Activated T-cell treated with anti-CD3 and anti-CD28 coated beads, Interleukin-2, amount 50 U/mL, for 4 hours (primary cell): Measurements from ENCODE around the gene SPATA25. TPM values are rescaled to one million over a fixed set of nuclear protein-coding genes. Genes with fewer than 3 reads are reported as not detected.

ENCODE experiments used
- ATAC-seq, 2 donors: fragments of 200-7000 bp; cut with Tn5 transposase; one replicate each; pipeline ENCODE4 v1.10.0; 2021
- DNase-seq: peaks from one replicate; pipeline ENCODE4 v3.0.0-alpha.2; 2020
- H3K27me3 Mint-ChIP-seq: one replicate; pipeline ENCODE4 v1.8.0; 2021; ENCODE audit warnings: low read depth, mixed read lengths
- H3K36me3 Mint-ChIP-seq: one replicate; pipeline ENCODE4 v1.8.0; 2022; ENCODE audit warnings: mixed read lengths; ENCODE audit not compliant: insufficient read depth
- H3K4me1 Mint-ChIP-seq: one replicate; pipeline ENCODE4 v1.8.0; 2021; ENCODE audit warnings: low read depth, mixed read lengths
- H3K4me3 Mint-ChIP-seq: one replicate; pipeline ENCODE4 v1.8.0; 2021; ENCODE audit warnings: mild to moderate bottlenecking, moderate library complexity, mixed read lengths
- H3K9me3 Mint-ChIP-seq: one replicate; pipeline ENCODE4 v1.8.0; 2021; ENCODE audit warnings: mixed read lengths
- total RNA-seq, 3 donors: library from RNA; stranded (reverse); gene quantifications; one replicate each; pipeline ENCODE4 v1.2.1, GENCODE V29; 2021

Gene SPATA25
- total RNA-seq, 3 donors from 2014 or later = 0.63 to 0.73 (median 0.73) TPM

DNA sequence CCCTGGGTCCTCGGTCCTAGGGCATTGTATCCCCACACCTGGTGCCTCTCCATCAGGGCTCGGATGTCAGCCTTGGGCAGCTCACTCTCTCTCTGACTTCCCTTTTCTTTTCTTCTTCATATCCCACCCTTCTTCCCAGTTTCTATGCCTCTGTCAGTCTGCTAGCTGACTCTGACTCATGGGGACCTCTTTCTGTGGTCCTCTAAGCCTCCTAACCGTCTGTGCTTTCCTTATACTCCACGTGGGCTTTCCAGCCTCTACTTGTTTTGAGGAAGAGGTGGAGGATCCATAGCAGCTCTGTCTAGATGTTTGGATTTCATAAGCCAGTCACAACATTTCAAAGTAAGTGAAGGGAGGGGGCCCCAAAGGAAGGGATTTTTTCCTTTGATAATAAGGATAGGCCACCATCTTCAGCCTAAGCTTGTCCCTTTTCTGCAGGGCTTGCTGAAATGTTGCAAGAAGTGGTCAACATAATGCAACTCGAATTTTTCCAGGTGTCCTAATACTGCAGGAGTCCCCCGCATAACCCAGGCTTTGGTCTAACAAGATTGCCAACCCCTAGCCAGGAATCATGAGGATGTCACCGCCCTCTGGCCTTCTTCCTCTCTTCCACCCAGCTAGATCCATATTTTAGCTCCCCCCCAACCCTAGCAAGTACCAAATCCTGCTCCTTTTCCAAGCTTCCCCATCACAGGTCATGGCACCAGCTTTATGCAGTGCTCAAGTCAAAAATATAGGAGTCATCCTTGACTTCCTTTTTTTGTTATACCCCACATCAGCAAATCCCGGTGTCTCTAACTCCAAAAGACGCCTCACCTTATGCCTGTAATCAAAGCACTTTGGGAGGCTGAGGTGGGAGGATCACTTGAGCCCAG, 33.3 kb upstream of the SPATA25 start:
- Mint-ChIP-seq H3K4me1 (peaks cover 2% of the 10 kb centered on the region), H3K4me3 (no peak overlapping the region), H3K27me3 (peaks cover 24% of the 10 kb centered on the region), H3K9me3 (no peaks in the 10 kb centered on the region), H3K36me3 (no peaks in the 10 kb centered on the region)
- ATAC-seq (no peak), DNase-seq (no peak)

DNA sequence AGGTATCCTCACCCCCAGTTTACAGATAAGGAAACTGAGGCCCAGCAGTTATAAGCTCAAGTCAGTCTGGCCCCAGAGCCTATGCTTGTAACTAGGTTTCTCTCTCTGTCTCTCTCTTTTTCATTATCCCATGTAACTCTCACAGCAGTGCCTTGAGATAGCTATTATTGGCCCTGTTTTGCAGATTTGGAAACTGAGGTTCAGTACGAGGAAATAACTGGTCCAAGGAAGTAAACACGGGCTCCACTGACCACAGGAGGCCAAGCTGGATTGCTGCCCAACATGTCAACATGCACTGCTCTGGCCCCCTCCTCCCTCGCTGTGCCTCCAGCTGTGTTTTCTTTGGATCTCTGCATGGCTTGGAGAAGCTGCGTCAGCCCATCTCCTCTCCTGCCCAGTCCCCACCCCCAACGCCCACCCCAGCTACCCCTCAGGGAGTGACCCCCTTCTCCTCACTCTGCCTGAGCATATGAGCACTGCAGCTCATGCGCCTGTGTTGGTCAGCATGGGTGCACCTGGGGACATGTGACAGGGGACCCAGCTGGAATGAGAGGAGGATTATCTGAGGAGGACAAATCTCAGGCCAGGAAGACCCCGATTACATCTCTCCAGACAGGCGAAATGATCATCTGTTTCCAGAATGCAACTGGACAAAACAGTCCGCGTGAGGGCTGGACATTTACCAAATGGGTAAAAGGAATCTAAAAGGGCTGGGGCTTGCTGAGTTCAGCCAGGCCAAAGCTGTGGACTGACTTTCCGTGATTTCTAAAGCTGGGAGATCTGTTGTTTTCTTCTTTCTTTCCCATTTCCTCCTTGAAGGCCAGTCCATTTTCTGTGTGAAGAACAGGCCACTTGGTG, 32.3 kb upstream of the SPATA25 start:
- Mint-ChIP-seq H3K36me3 (no peaks in the 10 kb centered on the region), H3K9me3 (no peaks in the 10 kb centered on the region)

DNA sequence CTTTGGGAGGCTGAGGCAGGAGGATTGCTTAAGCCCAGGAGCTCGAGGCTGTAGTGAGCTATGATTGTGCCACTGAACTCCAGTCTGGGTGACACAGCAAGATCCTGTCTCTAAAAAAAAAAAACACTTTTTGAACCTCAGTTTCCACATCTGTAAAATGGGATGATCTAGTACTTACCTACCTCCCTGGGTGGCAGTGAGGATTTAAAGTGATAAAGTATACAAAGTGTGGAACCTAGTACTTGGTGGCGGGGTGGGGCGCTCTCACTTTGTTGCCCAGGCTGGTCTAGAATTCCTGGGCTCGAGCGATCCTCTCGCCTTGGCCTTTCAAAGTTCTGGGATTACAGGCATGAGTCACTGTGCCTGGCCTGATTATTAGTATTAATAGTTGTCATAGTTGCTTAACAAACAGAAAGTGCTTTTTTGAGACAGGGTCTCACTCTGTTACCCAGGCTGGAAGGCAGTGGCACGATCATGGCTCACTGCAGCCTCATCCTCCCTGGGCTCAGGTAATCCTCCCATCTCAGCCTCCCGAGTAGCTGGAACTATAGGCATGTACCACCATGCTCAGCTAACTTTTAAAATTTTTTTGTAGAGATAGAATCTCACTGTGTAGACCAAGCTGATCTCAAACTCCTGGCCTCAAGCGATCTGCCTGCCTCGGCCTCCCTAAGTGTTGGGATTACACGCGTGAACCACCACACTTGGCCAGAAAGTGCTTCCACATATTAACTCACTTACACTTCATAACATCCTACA, 31.5 kb upstream of the SPATA25 start:
- H3K4me3 Mint-ChIP-seq = no peak overlapping the region
- H3K4me1 Mint-ChIP-seq = peaks cover 1% of the 10 kb centered on the region
- peaks cover 29% of the 10 kb centered on the region for H3K27me3 Mint-ChIP-seq
- no peaks in the 10 kb centered on the region for H3K9me3 Mint-ChIP-seq
- ATAC-seq = no peak
- DNase-seq = no peak
- no peaks in the 10 kb centered on the region for H3K36me3 Mint-ChIP-seq

More for the DNA sequence above, 32.3 kb upstream of the SPATA25 start:
- Mint-ChIP-seq H3K27me3 (peaks cover 26% of the 10 kb centered on the region), H3K4me1 (peaks cover 2% of the 10 kb centered on the region), H3K4me3 (no peak overlapping the region)
- ATAC-seq (no peak), DNase-seq (no peak)

DNA sequence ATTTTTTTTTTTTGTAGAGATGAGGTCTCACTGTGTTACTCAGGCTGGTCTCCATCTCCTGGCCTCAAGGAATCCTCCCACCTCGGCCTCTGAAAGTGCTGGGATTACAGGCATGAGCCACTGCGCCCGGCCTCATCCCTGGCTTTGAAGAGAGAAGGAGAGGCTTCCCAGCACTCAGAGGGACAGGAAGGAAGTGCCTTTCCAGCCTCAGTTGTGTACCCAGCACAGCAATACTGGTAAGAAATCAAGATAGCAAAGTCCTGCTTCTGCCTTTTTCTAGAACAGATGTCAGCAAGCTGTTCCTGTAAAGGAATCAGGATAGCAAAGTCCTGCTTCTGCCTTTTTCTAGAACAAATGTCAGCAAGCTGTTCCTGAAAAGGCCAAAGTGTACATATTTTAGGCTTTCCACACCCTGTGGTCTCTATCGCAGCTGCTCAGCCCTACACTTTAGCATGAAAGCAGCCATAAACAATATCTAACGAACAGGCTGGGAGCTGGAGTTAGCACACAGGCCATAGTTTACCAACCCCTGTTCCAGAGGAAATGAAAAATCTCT, 30.8 kb upstream of the SPATA25 start:
- H3K27me3 Mint-ChIP-seq = peaks cover 29% of the 10 kb centered on the region
- ATAC-seq = no peak
- H3K4me3 Mint-ChIP-seq = no peak overlapping the region
- H3K36me3 Mint-ChIP-seq = no peaks in the 10 kb centered on the region
- H3K9me3 Mint-ChIP-seq = no peaks in the 10 kb centered on the region
- H3K4me1 Mint-ChIP-seq = peaks cover 1% of the 10 kb centered on the region
- no peak for DNase-seq

DNA sequence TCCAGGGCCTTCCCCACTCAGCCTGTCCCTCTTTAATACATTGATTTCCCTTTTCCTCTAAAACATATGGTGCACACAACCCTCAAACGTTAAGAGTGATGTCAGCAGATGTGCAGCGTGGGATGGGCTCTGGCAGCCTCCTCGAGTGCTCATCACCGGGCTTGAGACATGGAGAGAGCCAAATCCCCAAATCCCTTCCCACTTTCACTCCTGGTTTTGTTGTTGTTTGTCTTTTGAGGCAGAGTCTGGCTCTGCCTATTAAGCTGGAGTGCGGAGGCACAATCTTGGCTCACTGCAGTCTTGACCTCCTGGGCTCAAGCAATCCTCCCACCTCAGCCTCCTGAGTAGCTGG, 30.3 kb upstream of the SPATA25 start:
- H3K36me3 Mint-ChIP-seq = no peaks in the 10 kb centered on the region
- H3K27me3 Mint-ChIP-seq = peaks cover 31% of the 10 kb centered on the region
- no peak overlapping the region for H3K4me3 Mint-ChIP-seq
- ATAC-seq = no peak
- no peak for DNase-seq
- H3K9me3 Mint-ChIP-seq = no peaks in the 10 kb centered on the region
- peaks cover 3% of the 10 kb centered on the region for H3K4me1 Mint-ChIP-seq

DNA sequence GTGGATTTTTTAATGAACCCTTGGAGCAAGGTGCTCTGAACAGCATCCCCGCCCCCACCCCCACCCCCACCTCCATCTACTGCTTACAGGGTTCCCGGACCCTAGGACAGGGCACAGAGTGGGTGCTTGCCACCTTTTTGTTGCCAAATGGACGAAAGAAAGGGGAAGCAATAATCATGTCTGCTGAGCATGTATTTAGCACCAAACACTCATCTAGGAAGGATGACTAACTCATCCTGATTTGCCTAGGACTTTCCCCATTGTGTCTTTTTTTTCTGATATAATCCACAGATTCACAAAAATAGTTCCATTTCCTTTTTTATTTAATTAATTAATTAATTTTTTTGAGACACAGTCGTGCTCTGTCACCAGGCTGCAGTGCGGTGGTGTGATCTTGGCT, 25.7 kb upstream of the SPATA25 start:
- Mint-ChIP-seq H3K27me3 (peaks cover 18% of the 10 kb centered on the region), H3K4me3 (no peak overlapping the region), H3K4me1 (peaks cover 18% of the 10 kb centered on the region), H3K9me3 (no peaks in the 10 kb centered on the region), H3K36me3 (no peaks in the 10 kb centered on the region)
- DNase-seq = no peak
- ATAC-seq = no peak

DNA sequence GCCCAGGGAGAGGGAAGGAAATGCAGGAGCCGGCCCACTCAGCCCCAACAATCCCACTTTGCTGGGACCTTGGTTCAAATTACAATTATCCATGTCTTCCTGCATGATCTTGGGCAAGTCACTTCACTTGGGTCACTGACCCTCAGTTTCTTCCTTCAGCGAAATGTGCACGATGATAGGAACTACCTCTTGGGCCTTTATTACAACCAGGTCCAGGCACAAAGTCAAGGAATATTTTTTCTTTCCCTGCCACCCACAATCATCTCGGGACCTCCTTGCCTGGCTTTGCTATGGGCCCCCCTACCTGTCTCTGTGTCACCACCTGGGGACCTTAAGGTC, 24.9 kb upstream of the SPATA25 start:
- H3K27me3 Mint-ChIP-seq = peaks cover 14% of the 10 kb centered on the region

DNA sequence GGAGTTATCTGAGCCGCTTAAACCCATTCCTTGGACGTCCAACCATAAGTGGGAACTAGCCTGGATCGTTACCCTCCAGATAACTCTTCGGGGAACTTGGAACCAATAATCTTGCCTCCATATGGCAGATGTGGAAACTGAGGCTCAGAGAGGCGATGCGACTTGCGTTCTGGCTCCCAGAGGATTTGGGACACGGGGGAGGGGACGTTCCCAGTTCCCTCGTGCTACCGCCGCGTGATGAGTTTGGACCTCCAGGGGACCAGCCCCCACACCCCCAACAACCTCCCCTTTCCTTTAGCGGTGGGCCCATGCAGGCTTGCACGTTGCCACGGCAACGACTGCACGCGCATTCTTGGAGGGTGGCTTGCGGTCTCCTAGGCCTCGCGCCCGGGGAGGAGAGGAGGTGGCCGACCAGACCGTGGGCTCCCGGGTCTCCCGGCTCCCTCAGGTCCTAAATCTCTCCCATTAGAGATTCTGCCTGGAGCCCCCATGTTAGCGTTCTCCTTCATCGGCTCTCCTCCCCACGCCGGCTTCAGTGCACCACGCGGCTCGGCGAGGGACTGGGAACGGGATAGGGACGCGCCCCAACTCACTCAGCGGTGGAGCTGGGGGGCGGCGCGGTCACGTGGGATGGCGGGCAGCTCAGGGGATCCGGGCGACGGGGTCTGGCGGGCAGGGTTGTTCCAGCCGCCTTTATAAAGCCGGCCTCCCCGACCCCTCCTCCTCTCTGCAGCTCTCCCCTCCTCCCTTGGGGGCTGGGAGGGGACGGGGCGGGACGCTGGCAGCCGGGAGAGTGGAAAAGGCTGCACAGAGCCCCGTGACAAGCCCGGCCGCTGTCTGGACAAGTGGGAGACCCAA, 24.3 kb upstream of the SPATA25 start, which contains the start of gene PLTP:
Gene PLTP, minus strand, starts transcription at position 670 of the 858 bp plus-strand sequence. CDS start 703 bp downstream, outside the sequence.
- ATAC-seq (no peak), DNase-seq (no peak)
- peaks cover 14% of the 10 kb centered on the region for H3K27me3 Mint-ChIP-seq
- H3K36me3 Mint-ChIP-seq = no peaks in the 10 kb centered on the region
- H3K9me3 Mint-ChIP-seq = no peaks in the 10 kb centered on the region
- peaks cover 18% of the 10 kb centered on the region for H3K4me1 Mint-ChIP-seq
- peak within 1 kb of the TSS; percentile 78 for H3K4me3 Mint-ChIP-seq

More for the DNA sequence above, 24.9 kb upstream of the SPATA25 start:
- Mint-ChIP-seq H3K36me3 (no peaks in the 10 kb centered on the region), H3K9me3 (no peaks in the 10 kb centered on the region), H3K4me1 (peaks cover 18% of the 10 kb centered on the region), H3K4me3 (peak overlapping the region; percentile 40)
- ATAC-seq = no peak
- no peak for DNase-seq

DNA sequence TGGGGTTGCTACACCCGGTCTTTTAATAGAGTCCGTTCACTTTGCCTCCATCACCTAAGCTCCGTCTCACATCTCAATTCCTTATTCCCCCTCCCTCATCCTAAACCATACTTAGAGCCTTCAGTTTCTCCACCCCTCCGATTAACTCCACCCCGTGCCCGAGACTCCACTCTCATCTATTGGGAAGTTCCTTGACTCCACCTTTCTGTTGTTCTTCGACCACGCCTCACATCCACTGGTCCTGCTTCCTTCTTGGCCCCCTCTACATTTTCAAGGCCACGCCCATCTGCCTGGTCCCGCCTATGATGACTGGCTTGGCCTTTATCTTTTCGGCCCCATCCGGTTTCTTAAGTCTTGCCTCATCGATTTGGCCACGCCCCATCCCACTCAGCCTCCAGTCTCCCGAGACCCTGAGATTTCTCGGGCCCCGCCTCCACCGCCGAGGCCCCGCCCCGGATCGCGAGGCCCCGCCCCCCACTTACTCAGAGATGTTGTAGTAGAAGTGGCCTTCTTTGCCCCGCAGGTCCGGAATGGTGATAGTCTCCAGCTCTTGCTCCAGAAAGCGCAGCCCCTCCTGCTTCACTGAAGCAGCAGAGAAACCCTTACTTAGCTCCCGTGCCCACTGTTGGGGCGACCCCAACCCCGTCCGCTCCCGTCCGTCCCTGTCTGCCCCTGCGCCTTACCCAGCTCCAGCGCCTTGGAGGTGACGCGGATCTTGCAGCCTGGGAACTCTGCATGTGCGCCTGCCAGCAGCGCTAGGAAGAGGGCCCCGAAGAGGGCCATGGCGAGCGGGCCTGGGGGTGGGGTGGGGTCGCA, 23.5 kb upstream of the SPATA25 start:
- ATAC-seq = peak; percentile 92 to 93
- Mint-ChIP-seq H3K36me3 (no peaks in the 10 kb centered on the region), H3K4me1 (peaks cover 18% of the 10 kb centered on the region), H3K9me3 (no peaks in the 10 kb centered on the region), H3K4me3 (peak overlapping the region; percentile 78), H3K27me3 (peaks cover 9% of the 10 kb centered on the region)
- peak; percentile 87 for DNase-seq

DNA sequence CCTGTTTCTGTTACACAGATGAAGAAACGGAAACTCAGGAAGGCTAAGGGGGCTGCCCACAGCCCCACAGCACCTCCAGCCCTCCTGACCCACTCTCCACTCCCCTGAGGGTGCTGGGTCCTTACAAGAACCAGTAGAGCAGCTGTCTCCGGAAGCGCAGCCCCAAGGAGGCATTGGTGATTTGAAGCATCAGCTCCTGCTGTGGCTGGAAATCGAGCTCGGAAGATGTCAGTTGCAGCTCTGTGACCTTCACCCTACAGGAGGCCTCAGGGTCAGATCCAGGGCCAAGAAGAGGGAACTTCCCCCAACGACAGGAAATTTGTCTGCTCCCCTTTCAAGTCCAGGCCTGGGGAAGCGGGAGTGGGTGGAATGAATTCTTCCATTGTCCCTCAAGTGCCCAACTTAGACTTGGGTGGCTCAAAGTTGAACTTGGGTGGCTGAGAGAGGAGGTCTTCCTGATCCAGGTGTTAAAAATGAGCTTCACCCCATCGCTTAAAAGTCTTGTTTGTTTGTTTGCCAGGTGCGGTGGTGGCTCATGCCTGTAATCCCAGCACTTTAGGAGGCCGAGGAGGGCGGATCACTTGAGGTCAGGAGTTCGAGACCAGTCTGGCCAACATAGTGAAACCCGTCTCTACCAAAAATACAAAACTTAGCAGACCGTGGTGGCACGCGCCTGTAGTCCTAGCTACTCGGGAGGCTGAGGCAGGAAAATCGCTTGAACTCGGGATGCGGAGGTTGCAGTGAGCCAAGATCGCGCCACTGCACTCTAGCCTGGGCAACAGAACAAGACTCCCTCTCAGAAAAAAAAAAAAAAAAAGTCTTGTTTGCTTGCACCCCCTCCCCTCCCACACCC, 22.6 kb upstream of the SPATA25 start:
- Mint-ChIP-seq H3K4me1 (peaks cover 18% of the 10 kb centered on the region), H3K36me3 (no peaks in the 10 kb centered on the region), H3K27me3 (peaks cover 5% of the 10 kb centered on the region), H3K4me3 (peak overlapping the region; percentile 78), H3K9me3 (no peaks in the 10 kb centered on the region)
- DNase-seq = no peak
- ATAC-seq = no peak

DNA sequence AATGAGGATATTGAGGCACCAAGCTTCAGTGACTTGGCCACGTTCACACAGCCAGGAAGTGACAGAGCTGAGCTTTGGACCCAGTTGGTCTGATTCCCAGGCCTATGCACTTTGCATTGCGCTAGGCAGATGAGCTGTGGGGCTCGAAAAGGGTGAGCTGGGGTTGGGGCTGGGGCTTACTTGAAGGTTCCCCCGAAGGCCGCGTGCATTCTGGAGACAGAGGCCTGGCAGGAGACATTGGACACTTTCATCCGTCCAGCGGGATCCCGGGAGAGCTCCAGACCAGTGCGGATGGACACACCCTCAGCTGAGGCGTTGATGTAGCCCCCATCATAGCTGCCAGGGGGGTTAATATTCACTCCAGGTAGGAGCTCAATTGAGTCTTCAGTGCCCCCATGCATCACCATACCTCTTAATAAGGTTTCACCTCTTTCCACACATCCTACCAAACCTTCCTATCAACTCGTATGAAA, 21.9 kb upstream of the SPATA25 start:
- ATAC-seq = no peak
- no peak for DNase-seq
- no peak overlapping the region for H3K4me3 Mint-ChIP-seq
- peaks cover 17% of the 10 kb centered on the region for H3K4me1 Mint-ChIP-seq
- H3K27me3 Mint-ChIP-seq = peaks cover 5% of the 10 kb centered on the region
- no peaks in the 10 kb centered on the region for H3K9me3 Mint-ChIP-seq
- no peaks in the 10 kb centered on the region for H3K36me3 Mint-ChIP-seq

DNA sequence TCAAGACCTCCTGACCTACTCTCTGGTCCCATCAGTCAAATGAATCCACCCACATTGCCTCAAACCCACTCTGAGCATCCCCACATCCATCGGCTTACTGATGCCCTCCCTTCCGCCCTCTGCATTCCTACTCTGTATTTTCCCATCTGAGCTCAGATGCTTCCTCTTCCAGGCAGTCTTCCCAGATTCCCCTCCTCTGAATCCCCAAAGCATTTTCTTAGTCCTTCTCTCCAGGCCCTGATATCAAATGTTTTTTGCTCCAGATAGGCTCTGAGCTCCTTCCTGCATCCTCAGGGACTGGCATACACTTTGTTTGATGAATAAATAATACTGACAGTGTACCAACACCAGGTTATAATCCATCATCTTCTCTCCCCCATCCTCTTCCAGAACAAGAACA, 20.7 kb upstream of the SPATA25 start:
- Mint-ChIP-seq H3K9me3 (no peaks in the 10 kb centered on the region), H3K4me1 (peaks cover 16% of the 10 kb centered on the region), H3K4me3 (no peak overlapping the region), H3K36me3 (no peaks in the 10 kb centered on the region), H3K27me3 (peaks cover 1% of the 10 kb centered on the region)
- DNase-seq (no peak), ATAC-seq (no peak)
